NCI-H2107 treated with DMSO at 0.1 percent for 48 hours (cell line): Measurements from ENCODE around the gene JDP2.

ENCODE experiments used
- DNase-seq: peaks from one replicate; lab custom pipeline; 2025; ENCODE audit not compliant: unreplicated experiment; lab: John Stamatoyannopoulos, UW

JDP2 gene

GRCh38 chr14:75479770-75480600, 52.2 kb downstream of the JDP2 start:
- DNase-seq: no peak

DNA sequence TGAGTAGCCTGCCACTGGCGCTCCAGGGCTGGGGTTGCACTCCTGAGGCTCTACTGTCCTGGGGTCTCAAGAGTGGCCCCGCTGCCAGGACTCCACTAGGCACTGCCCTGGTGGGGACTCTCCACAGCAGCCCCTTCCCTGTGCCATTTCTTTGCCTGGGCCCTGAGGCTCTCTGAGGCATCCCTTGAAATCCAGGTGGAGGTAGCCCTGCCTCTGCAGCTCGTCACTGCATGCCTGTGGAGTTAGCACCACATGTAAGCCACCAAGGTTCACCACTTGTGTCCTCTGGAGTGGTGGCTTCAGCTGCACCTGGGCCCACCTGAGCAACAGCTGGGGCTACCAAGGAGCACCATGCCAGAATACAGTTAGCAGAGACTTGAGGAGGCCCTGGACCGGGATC, 54.5 kb downstream of the JDP2 start:
- DNase-seq: no peak

- DNase-seq: no peak
Observed at GRCh38 chr14:75484711-75485429, 57.0 kb downstream of the JDP2 start.

GRCh38 chr14:75486318-75486717, 58.5 kb downstream of the JDP2 start:
- no peak for DNase-seq

GRCh38 chr14:75487155-75487671, 59.4 kb downstream of the JDP2 start:
- DNase-seq: no peak

GRCh38 chr14:75489480-75489837, 61.6 kb downstream of the JDP2 start:
- DNase-seq: peak; percentile 59

GRCh38 chr14:75491376-75491978, 63.7 kb downstream of the JDP2 start:
- no peak for DNase-seq

GRCh38 chr14:75492832-75493591, 65.2 kb downstream of the JDP2 start:
- DNase-seq: no peak

GRCh38 chr14:75493592-75494087, 65.8 kb downstream of the JDP2 start:
- no peak for DNase-seq

- no peak for DNase-seq
Observed at GRCh38 chr14:75494896-75495295, 67.1 kb downstream of the JDP2 start.

DNA sequence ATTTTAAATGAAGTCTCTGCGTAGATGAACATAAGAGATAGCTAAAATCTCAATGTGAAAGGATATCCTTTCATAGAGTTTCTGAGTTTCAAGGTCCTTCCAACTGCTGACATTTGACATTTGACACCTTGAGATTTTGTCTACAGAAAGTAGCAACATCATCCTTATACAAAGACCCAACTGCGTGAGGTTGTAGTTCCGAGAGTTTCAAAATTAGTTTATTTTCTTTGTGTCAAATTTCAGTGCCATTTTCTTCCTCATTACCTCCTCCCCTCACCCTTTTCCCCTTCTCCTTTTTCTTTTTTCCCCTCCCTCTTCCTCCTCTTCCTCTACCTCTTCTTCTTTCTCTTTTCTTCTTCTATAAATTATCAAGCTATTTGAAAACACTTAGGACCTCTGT, 67.6 kb downstream of the JDP2 start:
- DNase-seq: no peak

DNA sequence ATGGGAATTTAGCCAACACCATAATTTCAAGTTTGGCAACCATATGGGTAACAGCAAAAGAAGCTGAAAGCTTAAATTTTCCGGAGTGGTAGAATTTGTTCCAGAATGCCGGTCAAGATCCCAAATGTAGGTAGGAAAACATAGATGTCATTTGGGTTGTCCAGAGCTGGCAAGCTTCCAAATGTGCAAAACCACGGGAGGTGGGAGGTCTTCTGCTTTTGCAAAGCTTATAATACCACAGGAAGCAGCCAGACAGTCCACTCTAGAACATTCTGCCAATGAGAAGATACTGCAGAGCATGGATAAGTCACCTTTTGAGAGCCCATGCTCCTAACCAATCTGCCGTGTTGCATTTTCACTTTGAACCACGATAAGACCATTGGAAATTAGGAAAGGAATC, 68.1 kb downstream of the JDP2 start:
- DNase-seq: no peak

DNA sequence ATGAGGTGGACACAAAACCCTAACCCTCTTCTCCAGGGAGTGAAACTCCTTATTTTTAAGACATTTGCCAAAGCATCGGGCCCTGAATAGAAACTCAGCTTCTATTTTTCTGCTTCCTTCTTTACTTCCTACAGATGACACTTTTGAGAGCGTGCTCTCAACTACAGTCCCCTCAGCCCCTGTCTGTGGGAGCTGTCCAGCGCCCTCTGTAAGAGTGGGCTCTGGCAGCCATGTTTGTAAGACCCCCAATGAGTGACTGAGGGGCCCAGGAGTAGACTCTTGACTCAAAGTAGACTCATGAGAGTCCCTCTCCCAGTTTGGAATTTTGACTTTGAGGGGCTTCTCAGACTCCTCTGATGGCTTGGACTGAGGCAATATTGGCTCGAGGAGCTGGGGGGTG, 68.9 kb downstream of the JDP2 start:
- DNase-seq: no peak

- no peak for DNase-seq
Observed at GRCh38 chr14:75497191-75497590, 69.4 kb downstream of the JDP2 start.

- no peak for DNase-seq
Observed at GRCh38 chr14:75497701-75498100, 69.9 kb downstream of the JDP2 start.

DNA sequence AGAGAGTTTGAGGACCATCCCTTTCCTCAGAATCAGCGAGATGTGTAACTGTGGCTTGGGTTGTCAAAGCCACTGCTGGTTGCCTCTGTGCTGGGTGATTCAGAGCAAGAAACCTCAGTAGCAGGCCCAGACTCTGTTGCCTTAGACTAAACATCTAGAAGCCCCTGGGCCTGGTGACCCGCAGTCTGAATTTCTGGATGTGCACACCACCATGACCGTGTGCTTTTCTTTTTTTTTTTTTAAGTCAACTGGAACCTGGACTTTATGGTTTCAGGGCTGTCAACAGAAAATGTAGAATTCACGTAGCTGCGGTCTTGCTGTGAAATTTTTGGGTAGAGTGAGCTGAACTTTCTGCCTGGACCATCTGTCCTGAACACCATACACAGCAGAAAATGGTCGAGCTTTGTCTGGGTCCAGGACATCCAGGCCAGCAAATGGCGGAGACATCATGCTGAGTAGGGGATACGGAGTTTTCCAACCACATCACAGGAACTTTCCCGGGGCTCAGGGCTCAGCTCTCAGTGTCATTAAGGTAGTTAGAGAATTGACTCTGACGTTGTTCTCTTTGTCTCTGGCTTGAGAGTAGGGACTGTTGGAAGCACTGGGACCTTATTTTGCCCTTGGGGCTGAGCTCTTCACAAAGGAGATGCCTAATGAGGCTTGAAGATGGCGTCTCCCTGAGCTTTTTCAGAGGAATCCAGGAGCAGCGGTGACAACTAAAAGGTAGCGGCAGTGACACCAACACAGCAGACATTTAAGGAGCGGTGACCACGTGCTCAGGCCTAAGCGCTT, 71.5 kb downstream of the JDP2 start:
- DNase-seq: no peak

DNA sequence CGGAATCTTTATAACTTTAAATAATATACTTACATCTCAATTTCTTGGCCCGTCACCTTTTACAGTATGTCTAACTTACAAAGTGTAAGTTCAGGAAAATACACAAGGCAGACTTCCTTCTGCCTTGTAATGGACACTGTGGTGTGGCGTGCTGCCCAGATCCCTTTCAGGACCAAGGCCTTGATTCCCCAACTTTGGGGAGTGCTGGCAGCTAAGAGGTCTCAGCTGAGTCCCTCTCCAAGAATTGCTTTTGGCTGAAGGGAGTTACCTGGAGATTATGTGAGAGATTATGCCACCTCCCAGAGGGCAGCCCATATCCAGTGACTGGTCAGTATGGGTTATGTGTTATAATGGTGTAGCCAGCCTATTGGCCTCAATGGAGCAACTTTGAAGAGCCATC, 73.3 kb downstream of the JDP2 start:
- DNase-seq: no peak

- no peak for DNase-seq
Observed at GRCh38 chr14:75504411-75504810, 76.6 kb downstream of the JDP2 start.

DNA sequence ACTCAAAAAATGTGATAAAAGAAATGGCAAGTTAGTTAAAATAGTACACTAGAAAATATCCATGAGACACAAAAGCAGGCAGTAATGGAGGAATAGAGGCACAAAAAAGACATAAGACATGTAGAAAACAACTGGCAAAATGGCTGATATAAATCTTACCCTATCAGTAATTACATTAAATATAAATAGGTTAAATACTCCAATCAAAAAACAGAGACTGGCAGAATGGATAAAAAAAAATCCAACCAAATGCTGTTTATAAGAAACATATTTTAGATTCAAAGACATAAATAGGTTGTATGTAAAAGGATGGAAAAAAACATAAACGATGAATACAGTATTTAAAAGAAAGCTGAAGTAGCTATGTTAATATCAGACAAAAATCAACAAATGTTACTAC, 79.1 kb downstream of the JDP2 start:
- DNase-seq: no peak

DNA sequence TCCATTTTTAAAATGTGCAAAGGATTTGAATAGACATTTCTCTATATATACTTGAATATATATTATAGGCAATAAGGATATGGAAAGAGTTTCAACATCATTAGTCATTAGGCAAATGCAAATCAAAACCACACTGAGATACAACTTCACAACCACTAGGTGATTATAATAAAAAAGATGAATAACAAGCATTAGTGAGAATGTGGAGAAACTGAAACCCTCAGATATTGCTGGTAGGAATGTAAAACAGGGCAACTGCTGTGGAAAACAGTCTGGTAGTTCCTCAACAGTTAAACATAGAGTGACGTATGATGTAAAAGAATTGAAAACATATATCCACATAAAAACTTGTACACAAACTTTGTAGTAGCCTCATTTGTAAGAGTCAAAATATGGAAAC, 82.7 kb downstream of the JDP2 start:
- DNase-seq: no peak
